Measurements from ENCODE around the gene SCGB2B2.

DNA sequence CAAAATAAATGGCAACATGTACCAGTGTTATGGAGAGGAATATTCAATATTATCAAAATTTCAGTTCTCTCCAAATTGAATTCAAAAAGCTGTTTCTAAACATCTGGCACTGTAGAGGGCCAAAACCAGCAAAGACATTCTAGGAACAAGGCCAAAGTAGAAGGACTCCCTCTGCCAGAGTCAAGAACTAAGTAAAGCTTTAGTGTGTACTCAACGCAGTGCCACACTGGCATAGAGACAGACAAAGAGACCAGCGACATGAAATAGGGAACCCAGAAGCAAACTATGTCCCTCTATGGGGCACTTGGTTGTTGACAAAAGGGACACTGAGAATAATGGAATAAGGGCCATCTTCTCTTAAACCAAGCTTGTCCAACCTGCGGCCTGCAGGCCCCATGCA is 15.6 kb downstream of the SCGB2B2 start:
- TF ChIP-seq, protein P1, sequence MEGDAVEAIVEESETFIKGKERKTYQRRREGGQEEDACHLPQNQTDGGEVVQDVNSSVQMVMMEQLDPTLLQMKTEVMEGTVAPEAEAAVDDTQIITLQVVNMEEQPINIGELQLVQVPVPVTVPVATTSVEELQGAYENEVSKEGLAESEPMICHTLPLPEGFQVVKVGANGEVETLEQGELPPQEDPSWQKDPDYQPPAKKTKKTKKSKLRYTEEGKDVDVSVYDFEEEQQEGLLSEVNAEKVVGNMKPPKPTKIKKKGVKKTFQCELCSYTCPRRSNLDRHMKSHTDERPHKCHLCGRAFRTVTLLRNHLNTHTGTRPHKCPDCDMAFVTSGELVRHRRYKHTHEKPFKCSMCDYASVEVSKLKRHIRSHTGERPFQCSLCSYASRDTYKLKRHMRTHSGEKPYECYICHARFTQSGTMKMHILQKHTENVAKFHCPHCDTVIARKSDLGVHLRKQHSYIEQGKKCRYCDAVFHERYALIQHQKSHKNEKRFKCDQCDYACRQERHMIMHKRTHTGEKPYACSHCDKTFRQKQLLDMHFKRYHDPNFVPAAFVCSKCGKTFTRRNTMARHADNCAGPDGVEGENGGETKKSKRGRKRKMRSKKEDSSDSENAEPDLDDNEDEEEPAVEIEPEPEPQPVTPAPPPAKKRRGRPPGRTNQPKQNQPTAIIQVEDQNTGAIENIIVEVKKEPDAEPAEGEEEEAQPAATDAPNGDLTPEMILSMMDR (IDR thresholded peaks at IDR 0.05; ENCODE audit: insufficient read depth, low read depth, low read length), result no peak
- TF ChIP-seq EZH2 (IDR thresholded peaks at IDR 0.05; ENCODE audit: insufficient read depth, low read length), result no peak
